CD4-positive, alpha-beta T cell treated with Interleukin-15 for 1 hour (primary cell): ENCODE data around the gene PRDM15.

Source experiments
- DNase-seq: peaks from one replicate; pipeline ENCODE4 v3.0.0-alpha.2; 2020

The PRDM15 gene

DNA sequence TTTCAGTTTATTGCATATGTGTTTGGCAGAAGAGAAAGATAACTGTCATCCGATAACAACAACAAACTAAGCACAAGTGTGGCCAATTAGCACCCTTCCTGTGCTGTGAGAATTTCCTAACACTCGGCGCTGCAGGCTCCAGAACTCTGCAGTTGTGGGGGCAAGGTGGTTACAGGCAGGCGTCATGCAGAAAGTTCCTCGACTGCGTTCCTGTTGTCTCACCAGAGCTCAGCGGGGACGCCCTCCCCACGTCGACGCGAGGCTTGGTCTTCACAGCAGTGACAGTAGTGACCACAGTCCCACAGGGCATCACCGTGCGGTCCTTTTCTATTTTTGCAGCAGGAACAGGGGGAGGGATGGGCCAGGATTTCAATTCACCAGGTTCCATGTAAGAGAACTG is 27.6 kb upstream of the PRDM15 start:
- no peak for DNase-seq

DNA sequence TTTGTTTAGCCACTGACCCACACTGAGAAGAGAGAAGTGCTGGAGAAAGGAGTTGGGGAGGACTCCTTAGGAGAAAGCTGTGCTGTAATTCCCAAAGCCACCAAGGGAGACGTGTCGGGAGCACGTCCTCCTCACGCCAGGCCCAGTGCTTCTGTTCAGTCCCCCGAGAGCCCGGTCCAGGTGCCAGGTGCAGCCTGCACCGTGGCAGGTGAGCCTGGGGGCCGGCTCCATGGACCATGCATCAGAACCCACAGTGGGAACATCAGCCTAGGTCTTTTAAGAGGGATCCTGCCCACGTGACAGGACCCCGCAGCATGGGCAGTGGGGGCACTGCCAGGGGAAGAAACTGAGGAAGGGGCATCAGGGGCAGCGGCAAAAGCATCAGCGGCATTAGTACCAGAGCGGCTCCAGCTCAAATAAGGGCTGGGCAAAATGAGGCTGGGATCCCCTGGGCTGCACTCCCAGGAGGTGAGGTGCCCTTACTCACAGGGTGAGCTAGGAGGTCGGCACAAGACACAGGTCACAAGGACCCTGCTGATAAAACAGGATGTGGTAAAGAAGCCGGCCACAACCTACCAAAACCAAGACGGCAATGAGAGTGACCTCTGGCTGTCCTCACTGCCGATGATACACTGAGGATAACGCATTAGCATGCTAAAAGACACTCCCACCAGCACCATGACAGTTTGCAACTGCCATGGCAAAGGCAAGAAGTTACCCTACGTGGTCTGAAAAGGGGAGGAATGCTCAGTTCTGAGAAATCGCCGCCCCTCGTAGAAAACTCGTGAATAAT is 24.6 kb upstream of the PRDM15 start:
- no peak for DNase-seq

DNA sequence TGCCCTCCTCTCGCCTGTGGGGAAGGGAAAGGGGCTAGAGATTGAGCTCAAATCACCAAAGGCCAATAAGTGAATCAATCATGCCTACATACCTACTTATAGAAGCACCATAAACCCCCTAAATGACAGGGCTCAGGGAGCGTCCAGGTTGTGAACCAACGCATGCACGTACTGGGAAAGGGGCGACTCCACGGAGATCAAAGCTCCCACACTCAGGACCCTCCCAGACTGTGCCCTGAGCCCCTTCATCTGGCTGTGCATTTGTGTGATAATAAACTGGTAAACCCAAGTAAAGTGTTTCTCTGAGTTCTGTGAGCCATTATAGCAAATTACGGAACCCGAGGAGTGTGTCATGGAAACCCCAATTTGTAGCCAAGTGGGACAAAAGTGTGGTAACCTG is 23.8 kb upstream of the PRDM15 start:
- DNase-seq, result no peak

DNA sequence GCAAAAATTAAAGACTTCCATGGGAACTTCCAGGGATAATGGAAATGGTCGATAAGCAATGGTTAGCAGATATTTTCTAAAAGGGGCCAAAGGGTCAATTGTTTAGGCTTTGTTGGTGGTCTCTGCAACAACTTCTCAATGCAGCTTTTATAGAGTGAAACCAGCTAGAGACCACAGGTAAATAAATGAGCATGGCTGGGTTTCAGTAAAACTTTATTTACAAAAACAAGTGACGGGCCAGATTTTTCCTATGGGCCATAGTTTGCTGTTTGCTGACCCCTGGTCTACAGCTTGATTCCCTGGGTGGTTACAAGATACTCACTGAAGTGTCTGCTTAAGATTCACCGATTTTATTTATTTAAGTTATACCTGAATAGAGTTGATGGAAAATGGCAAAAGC is 22.6 kb upstream of the PRDM15 start:
- DNase-seq, result no peak

DNA sequence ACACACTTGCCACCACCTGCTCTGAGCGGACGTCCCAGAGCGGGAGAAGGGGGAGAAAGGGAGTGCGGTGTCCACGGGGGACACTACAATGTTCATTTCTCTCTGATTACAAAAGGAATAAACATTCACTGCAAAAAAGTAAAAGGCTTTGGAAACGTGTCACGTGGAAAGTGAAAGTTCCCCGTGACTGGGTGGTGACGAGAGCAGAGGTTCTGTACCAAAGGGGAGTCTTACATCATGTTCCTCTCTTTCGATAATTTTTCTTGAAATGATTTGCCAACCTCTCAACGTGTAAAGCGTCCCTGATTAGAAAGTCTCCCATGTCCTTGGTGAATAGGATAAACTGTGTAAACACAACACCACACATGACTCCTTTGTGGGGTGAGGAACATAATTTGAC is 22.0 kb upstream of the PRDM15 start:
- no peak for DNase-seq

DNA sequence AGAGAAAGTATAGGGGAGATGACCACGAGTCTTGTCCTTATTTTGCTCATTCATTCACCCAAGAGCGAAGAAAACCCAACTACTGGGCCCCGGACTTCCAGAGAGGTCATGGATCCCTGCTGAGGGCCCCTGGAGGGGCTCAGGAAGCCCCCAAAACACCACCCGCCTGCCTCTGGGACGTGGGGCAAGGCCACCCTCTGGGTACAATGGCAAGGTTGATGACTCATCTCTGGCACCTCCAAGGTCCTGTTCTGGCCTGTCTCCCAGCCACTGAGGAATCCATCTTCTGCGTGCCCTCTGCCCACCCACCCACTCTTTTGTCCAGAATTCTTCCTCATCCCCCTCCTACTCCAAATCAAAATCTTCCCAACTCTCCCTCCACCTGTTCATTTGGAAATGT is 21.3 kb upstream of the PRDM15 start:
- DNase-seq, result no peak

DNA sequence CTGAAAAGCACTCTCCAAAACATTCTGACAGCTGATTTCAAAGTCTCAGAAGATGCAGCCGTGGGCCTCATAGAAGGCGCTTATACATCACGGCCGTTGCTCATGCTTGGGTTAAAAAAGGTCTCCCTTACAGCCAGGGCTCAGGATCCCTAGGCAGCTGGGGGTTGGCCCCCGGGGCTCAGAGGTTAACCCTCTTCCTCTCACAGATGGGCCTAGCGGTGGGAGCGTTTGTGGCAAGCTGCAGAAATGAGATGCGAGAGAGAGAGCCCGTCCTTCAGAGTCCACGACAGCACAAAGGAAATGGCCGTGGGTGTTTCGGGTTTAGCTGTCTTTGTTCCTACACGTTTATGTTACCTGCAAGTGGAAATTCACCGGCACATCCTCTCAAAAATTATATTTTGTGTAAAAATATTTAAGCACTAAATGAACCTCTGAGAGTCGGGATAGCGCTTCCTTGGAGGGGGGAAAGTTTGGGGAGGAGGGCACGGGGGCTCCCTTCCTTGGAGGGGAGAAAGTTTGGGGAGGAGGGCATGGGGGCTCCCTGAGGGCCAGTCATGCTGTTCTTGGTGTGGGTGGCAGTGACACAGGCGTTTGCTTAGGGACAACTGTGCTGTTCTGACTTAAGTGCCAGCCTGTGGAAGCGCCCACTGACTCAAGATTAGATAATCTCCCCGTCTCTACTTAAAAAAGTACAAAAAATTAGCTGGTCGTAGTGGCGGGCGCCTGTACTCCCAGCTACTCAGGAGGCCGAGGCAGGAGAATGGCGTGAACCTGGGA is 20.5 kb upstream of the PRDM15 start:
- no peak for DNase-seq

DNA sequence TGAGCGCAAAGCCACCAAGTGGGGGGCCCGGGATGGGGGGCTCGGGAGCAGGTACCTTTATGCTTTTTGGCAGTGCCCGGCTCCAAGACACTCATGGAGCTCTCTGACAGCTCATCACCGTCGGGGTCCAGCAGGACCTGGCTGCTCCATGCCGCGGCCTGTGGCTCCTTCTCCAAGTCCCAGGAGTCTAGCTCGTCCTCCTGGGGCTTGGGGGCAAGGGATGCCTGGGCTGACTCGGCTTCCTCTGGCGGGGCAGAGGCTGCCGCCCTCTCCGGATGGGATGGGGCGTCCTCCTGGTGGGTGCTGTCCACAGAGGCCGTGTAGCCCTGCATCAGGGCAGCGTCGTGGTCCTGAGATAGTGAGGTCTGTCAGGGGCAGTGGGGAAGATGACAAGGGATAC is 19.9 kb upstream of the PRDM15 start:
- no peak for DNase-seq

DNA sequence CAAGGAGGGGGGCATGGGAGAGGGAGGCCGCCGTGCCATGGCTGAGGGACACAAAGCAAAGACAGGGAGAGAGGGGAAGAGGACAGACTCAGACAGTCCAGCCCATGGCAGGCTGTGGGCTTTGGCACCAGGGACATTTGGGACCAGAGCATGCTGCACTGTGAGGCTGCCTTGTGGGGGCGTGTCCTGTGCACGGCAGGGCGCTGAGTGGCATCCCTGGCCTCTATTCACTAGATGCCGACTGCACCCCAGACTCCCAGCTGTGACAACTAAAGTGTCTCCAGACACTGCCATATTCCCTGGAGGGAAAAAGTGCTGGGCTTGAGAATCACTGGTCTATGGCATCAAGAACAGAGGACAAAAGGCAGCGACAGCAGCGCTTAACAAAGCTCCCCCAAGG is 18.6 kb upstream of the PRDM15 start:
- no peak for DNase-seq

DNA sequence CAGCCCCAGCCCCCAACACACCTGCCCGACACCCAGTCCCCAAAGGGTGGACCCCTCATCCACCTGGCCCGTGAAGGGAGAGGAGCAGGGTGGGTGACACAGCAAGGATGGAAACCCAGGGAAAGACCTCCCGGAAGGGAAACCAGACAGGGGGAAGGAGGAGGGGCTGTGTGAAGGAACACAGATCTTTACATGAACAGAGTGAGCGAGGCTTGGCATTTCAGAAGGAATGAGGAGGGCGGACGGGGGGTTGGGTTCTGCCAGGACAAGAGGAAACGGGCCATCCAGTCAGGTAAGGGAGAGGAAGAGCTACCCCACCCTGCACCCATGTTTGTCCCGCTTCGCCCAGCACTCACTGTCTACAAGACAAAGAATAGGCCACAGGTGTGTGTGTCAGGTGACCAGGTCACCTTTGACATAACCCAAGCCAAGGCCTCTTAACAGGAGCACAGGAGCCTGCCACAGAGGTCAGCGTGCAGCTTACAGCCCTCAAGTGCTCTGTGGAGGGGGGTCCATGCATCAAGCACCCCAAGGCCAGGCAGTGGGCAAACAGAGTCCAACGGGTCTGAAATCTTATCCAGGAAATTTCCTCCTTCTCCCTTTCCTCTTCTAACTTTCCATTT is 18.0 kb upstream of the PRDM15 start:
- no peak for DNase-seq

DNA sequence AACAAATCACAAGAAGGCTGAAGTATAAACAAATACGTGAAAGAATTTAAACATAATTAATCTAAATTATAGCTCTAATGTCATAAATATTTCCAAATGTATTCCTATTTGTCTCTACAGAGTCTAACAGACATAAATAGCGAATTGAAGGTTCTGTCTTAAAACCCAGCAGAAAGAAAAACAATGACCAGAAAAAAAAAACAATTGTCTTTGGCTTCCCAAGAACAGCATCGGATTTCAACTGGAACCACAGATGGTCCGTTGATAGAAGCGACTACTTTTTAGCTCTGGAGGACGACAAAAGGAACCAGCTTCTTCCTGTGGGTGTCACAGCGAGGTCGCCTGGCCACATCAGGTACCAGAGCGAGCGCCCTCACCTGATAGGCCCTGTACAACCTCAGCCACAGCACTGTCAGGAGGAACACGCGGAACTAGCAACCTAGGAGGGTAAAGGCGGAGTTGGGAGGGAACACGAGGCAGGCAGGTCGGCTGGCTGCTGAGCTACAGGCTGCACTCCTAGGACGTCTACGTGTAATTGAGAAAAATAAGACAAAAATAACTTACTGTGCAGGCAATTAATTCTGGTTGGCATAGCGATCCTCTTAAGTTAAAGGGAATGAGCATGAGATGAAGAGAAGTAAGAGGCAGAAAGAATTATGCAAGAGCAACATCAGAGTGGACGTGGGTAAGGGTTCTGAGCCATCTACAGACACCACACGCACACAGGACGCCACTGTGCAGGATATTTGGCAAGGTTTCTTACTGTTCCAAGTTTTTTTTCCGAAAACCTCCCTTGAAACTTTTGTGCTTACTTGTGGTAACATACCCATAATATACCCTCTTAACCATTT is 16.7 kb upstream of the PRDM15 start:
- peak; percentile 65 for DNase-seq

DNA sequence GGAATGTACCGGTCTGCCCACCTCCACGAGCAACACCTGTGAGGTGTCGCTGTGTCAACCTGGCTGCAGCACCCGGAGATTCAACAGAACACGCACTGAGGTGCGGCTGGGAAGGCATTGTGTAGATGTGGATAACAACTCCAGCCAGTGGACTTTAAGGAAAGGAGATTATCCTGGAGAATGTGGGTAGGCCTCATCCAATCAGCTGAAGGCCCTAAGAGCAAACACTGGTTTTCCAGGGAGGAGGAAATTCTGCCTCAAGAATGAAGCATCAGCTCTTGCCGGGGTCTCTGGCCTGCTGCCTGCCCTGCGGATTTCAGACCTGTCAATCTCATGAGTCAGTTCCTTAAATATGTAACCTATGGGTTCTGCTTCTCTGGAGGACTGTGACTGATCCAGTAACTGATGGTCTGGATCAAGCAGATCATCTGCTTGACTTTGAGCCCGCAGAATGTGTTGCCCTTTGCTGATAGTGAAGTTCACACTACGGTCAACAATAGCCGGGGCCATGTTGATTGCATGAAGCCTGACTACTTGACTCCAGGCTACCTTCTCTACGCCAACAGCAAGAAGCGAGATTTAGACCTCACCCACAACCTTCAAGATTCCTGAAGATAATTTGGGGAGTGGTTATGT is 15.9 kb upstream of the PRDM15 start:
- DNase-seq, result no peak

DNA sequence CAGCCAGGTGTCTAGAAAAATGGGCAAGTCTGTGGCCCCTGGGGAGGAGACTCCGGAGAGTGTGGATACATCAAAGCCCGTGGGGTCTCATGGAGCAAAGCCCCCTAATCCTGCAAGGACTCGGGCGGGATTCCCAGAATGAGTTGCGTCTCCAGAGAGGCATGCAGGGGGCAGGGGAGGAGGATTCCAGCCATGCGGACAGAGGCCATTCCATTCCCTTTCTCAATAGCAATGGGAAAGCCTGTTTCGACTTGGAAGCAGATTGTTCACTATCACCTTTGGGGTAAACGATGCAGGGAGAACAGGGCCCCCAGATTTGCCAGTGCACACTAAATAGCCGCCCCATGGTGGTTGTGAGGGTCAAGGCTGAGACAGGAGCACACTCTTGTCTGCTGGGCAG is 15.4 kb upstream of the PRDM15 start:
- DNase-seq, result no peak

DNA sequence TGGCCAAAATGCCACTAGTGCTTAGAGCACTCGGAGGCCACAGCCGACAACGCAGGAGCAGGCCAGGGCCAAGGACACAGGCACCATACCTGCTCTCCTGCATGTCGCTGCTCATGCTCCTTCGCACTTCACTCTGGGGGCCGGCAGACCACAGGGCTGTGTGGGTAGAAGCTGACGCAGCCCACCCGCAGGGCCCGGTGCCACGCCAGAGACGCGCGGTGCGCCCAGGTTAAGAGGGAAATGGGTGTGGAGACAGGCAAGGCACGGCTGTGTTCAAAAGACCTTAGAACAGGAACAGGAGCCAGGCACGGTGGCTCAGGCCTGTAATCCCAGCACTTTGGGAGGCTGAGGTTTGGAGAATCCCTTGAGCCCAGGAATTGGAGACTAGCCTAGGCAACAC is 13.6 kb upstream of the PRDM15 start:
- DNase-seq, result no peak

DNA sequence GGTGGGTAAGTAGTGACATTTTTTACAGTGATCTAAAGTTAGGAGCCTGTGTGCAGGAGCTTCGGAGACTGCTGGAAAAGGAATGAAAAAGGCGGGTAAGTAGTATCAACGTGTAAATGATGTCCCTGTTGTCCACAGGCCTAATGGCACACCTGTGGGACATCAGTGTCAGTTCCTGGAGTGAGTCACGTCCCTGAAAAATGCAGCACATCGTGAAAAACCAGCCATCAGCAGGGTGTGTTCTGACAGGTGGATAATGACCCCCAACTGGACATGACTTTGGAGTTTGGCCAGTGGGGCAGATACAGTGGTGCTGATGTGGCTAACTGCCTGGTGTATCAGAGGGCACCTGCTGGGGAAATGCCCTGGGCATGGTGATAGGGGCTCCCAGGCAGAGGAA is 12.0 kb upstream of the PRDM15 start:
- DNase-seq, result no peak

DNA sequence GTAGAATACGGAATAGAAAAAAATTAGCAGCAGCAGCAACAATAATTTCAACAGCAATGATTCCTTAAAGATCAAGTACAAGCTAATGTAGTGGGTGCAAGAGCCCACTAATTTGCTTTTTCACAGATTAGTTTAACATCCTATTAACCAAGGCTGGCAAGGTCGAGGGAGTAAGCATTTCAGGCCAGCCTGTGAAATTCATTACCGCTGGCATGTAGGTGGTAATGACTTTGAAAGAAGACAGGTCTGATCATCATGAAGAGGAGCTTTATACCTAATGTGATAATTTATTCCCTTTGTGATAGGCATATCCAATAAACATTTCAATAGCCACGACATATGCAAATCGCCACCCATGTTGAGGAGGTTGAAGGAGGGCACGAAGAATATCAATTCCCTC is 11.2 kb upstream of the PRDM15 start:
- DNase-seq, result no peak

DNA sequence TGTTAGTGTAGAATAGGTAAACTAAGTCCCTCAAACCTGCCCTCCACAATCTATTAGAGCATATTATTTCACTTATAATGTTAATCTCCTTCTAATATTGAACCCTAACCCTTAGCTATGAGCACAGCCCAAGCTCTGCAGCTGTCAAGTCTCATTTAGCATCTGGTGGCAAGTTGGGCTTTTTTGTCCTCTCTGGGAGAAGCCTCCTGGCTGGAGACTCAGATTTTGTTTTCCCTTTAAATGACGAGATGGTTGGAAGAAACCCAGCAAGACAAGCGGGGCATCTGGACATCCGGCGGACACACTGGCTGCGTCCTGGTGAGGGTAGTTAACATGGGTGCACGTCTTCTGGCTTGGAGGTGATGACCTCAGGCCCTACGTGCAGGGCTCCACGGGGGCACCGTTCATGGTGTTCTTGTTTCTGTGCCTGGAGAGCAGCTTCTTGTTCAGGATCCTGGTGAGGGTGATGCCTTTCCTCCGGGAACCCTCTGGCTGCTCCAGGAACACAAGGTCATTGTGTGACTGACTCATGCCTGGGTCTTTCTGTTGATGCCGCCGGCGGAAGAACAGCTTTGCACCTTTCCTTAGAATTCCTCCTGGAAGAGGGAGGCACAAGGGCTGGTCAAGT is 9.7 kb upstream of the PRDM15 start:
- DNase-seq, result no peak

DNA sequence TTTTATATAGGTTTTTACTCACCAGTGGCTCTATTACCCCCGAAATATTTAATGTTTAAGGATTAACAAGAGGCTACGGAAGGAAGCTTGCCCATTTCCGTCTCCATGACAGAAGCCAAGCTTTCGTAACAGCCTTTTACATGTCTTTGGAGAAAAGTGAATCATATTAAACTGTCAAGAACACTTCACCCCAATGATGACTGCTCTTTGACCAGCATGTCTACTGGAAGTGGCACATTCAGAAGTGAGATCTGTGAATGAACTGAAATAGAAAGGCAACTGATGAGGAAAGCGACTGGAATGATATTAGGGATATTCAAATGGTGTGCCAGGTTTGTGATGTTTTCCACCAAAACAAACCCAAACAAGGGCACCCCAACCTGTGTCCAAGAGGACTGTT is 8.5 kb upstream of the PRDM15 start:
- DNase-seq, result no peak

DNA sequence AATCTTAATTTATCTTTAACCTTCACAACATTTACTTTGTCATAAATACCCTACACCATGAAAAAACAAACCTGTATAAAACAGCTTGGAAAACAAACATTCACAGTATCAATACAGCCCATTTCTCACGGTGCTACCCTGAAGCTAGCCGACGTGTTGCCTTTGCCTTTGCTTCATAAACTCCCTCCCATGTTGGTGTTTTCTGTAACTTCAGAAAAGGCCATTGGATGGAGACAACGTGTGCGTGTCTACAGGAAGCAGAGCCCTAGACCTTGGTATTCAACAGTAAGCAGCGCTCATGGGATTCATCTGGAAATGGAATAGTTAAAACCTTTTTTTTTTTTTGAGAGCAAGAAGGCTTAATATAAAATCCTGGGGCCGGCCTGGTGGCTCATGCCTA is 7.2 kb upstream of the PRDM15 start:
- DNase-seq, result no peak

DNA sequence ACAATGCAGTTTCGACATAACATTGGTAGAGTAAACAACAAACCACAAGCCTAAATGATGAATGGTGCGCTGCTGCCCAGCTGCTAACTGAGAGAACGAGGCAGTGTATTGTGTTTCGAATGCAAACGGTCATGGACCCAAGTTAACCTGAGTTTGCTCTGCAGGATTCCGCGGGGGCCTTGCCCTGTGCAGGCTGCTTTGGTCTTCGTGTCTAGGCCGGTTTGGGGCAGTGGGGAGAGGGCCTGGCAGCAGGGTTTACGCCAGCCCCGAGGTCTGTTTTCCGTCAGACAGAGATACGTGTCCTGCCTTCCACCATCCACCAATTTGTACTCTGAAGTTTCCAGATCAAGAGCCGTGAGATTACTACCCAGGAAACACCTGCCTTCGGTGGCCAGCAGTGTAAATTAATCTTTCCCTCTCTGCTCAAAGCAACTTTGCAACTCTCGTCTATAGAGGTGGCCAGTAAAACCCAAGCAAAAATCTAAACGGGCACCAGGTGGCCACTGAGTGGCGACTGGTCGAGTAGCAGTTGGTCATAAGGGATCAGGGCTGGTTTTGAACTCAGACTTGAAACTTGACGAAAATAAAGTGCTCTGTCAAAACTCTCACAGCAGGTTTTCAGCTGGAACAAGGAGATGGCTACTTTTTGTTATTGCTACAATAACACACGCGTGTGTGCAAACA is 6.3 kb upstream of the PRDM15 start:
- no peak for DNase-seq

DNA sequence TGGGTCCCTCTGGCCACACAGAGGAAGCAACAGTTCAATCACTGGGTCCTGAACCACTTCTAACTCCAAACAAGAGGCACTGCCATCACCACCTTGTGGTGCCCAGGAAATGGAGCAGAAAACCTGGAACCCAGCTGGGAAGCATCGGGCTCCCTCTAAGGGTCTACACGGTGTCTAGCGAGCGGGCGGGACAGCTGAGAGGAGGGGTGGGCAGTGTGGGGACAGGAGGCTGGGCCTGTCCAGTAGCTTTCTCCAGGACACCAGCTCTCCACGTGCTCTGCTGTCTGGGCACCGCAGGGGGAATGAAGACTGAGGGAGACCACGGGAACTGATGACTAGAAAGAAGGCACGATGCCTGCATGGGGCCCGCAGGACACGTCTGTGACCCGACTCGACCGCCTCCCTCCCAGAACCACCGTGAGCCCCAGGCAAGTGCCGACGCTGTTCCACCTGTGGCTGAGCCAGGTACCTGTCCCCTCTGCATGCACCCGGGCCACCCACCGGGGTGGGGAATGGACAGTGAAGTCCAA is 5.4 kb upstream of the PRDM15 start:
- DNase-seq, result no peak
